Measurements from ENCODE around the gene GTF2A1. TPM values are rescaled to one million over a fixed set of nuclear protein-coding genes. Genes with fewer than 3 reads are reported as not detected.

Gene GTF2A1
- total RNA-seq, 1 experiment from 2014 or later, result 35.0 TPM

- no peaks in the 10 kb centered on the region for H3K9me3 Mint-ChIP-seq (ENCODE audit: unreplicated experiment)
- no TSS peak for BruUV-seq (replicated peaks)
- peaks cover 14% of the 10 kb centered on the region for H3K4me1 Mint-ChIP-seq (ENCODE audit: insufficient read depth, unreplicated experiment)
- no peak for TF ChIP-seq CTCF (IDR thresholded peaks at IDR 0.05; ENCODE audit: unreplicated experiment)
- no peaks in the 10 kb centered on the region for H3K27me3 Mint-ChIP-seq (ENCODE audit: insufficient read depth, unreplicated experiment)
- H3K27ac Mint-ChIP-seq (ENCODE audit: low read depth, unreplicated experiment), result no peak overlapping the region
- CTCF ChIA-PET, result interaction anchor here (0.6 to 6.2 kb wide), 14 partner anchors 9 to 302 kb away, joined by 3 to 76 read pairs (median 4); partner anchors contain the start of gene TSHR
- intact Hi-C loops (cut with micrococcal nuclease), result no loop called here
- no peaks in the 10 kb centered on the region for H3K36me3 Mint-ChIP-seq (ENCODE audit: insufficient read depth, unreplicated experiment)
- peak; percentile 21 for DNase-seq (ENCODE audit: unreplicated experiment)
- POLR2A ChIA-PET, result interaction anchor here (1.9 to 2.2 kb wide), 2 partner anchors 18 to 166 kb away, joined by 4 to 8 read pairs; no protein-coding TSS in a partner anchor
- no peak overlapping the region for H3K4me3 Mint-ChIP-seq (ENCODE audit: unreplicated experiment)
These were observed 57.8 kb downstream of the GTF2A1 start for GRCh38 chr14:81162941-81163340.

- H3K9me3 Mint-ChIP-seq (ENCODE audit: unreplicated experiment), result no peaks in the 10 kb centered on the region
- H3K27me3 Mint-ChIP-seq (ENCODE audit: insufficient read depth, unreplicated experiment), result no peaks in the 10 kb centered on the region
- H3K4me1 Mint-ChIP-seq (ENCODE audit: insufficient read depth, unreplicated experiment), result peaks cover 14% of the 10 kb centered on the region
- TF ChIP-seq CTCF (IDR thresholded peaks at IDR 0.05; ENCODE audit: unreplicated experiment), result no peak
- H3K27ac Mint-ChIP-seq (ENCODE audit: low read depth, unreplicated experiment), result no peak overlapping the region
- H3K36me3 Mint-ChIP-seq (ENCODE audit: insufficient read depth, unreplicated experiment), result no peaks in the 10 kb centered on the region
- POLR2A ChIA-PET, result interaction anchor here (1.9 kb wide), 1 partner anchor 16 kb away, joined by 4 read pairs; no protein-coding TSS in a partner anchor
- H3K4me3 Mint-ChIP-seq (ENCODE audit: unreplicated experiment), result no peak overlapping the region
- intact Hi-C loops (cut with micrococcal nuclease), result no loop called here
- no peak for DNase-seq (ENCODE audit: unreplicated experiment)
- BruUV-seq (replicated peaks), result no TSS peak
- CTCF ChIA-PET, result interaction anchor here (0.6 to 6.2 kb wide), 7 partner anchors 9 to 1787 kb away, joined by 3 to 76 read pairs (median 16); partner anchors contain the start of gene TSHR
These were observed 59.0 kb downstream of the GTF2A1 start for GRCh38 chr14:81161749-81162148.

DNA sequence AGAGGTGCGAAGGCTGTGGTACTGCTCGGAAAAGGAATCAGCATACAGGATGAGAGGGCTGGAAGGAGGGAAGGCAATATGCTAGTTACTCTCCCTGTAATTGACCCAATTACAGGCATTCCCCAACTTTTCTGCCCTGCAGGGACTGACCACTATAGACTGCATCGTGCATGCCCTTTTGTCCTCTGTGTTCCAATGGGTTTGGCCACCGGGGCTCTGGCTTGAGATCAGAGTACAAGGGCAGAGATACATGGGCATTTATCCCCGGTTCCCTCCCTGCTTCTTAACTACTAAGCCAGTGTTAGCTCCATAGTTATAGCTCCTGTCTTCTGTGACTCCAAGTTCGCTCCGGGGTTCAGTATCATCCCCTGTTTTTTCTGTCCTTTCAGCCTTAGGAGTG, 59.7 kb downstream of the GTF2A1 start:
- no peaks in the 10 kb centered on the region for H3K36me3 Mint-ChIP-seq (ENCODE audit: insufficient read depth, unreplicated experiment)
- H3K9me3 Mint-ChIP-seq (ENCODE audit: unreplicated experiment), result no peaks in the 10 kb centered on the region
- BruUV-seq (replicated peaks), result no TSS peak
- peaks cover 14% of the 10 kb centered on the region for H3K4me1 Mint-ChIP-seq (ENCODE audit: insufficient read depth, unreplicated experiment)
- no peaks in the 10 kb centered on the region for H3K27me3 Mint-ChIP-seq (ENCODE audit: insufficient read depth, unreplicated experiment)
- ChIA-PET POLR2A (no interaction called here), CTCF (interaction anchor here (0.6 to 6.2 kb wide), 5 partner anchors 10 to 1786 kb away, joined by 3 to 76 read pairs (median 32); partner anchors contain the start of gene TSHR)
- intact Hi-C loops (cut with micrococcal nuclease), result no loop called here
- no peak for TF ChIP-seq CTCF (IDR thresholded peaks at IDR 0.05; ENCODE audit: unreplicated experiment)
- DNase-seq (ENCODE audit: unreplicated experiment), result no peak
- H3K4me3 Mint-ChIP-seq (ENCODE audit: unreplicated experiment), result no peak overlapping the region
- no peak overlapping the region for H3K27ac Mint-ChIP-seq (ENCODE audit: low read depth, unreplicated experiment)

GRCh38 chr14:81157431-81157830, 63.3 kb downstream of the GTF2A1 start:
- POLR2A ChIA-PET, result interaction anchor here (0.6 kb wide), 1 partner anchor 60 kb away, joined by 3 read pairs; no protein-coding TSS in a partner anchor
- no peak for DNase-seq (ENCODE audit: unreplicated experiment)
- no peak for TF ChIP-seq CTCF (IDR thresholded peaks at IDR 0.05; ENCODE audit: unreplicated experiment)
- BruUV-seq (replicated peaks), result no TSS peak
- no peaks in the 10 kb centered on the region for H3K4me1 Mint-ChIP-seq (ENCODE audit: insufficient read depth, unreplicated experiment)
- H3K4me3 Mint-ChIP-seq (ENCODE audit: unreplicated experiment), result no peak overlapping the region
- CTCF ChIA-PET, result interaction anchor here (5.5 kb wide), 1 partner anchor 14 kb away, joined by 46 read pairs; no protein-coding TSS in a partner anchor
- no peaks in the 10 kb centered on the region for H3K36me3 Mint-ChIP-seq (ENCODE audit: insufficient read depth, unreplicated experiment)
- H3K9me3 Mint-ChIP-seq (ENCODE audit: unreplicated experiment), result no peaks in the 10 kb centered on the region
- intact Hi-C loops (cut with micrococcal nuclease), result no loop called here
- H3K27ac Mint-ChIP-seq (ENCODE audit: low read depth, unreplicated experiment), result no peak overlapping the region
- no peaks in the 10 kb centered on the region for H3K27me3 Mint-ChIP-seq (ENCODE audit: insufficient read depth, unreplicated experiment)
